ENCODE results near the gene TNS2.
"Not testable (repeated sequence)": the region's sequence is repeated elsewhere in the genome, so short reads cannot be mapped to it uniquely, and the experiment has no call there.

TNS2 gene

DNA sequence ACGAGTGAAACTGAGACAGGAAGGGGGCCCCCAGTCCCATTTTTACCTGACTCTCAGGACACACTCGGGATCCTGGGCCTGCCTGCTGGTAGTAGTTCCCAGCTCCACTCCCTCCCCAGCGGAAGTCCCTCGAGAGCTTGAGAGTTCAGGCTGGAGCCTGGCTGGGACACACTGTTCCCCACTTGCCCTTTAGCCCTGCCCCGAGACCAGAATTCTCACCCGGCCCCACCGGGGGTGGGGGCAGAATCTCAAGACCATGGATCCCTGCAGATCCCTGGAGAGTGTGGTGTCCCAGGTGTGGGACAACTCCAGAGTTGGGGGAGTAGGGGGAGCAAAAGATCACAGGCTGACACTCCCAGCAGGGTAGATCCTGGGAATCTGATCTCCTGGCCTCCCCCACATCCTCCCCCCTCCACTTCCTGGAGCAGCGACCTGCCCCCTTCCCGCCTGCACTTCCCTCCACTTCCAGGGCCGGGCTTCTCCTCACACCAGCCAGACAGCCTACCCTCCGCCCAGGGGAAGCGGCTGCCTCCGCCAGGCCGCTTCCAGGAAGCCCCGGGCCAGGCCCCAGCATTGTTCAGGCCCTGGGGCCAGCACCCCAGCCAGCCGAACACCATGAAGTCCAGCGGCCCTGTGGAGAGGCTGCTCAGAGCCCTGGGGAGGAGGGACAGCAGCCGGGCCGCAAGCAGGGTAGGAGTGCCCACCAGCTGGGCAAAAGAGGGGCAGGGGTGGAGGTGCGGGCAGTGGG lies at the start of gene TNS2:
TSS of gene TNS2 (plus strand) at position 495 of the 748 bp plus-strand sequence. CDS start at position 616, 121 bp downstream.
- peak; percentile 77 for DNase-seq

GRCh38 chr12:53004178-53004577 lies 45.7 kb upstream of the TNS2 start:
- peak; percentile 51 for DNase-seq

DNA sequence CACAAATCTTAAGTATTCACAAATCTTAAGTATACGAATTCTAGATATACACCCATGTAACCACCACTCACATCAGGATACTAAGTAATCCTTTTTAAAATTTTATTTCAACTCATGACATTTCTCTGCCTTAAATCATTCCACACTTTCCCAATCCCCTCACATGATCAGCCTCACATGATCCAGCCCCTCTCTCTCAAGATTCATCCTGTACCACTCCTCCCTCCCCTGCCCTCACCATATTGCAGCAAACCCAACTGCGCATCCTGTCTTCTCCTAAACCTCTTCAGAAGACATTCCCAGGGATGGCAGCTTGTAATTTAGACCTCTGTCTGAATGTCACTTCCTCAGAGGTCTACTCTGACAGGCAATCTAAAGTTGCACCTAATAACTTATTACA lies 45.3 kb upstream of the TNS2 start:
- DNase-seq = no peak

GRCh38 chr12:53005215-53005985 lies 44.5 kb upstream of the TNS2 start:
- DNase-seq = no peak

GRCh38 chr12:53005986-53006809 lies 43.7 kb upstream of the TNS2 start, which contains the start of gene EIF4B:
EIF4B (plus strand) TSS chr12:53006456; CDS start chr12:53006484, 28 bp downstream.
- DNase-seq = peak; percentile 100

DNA sequence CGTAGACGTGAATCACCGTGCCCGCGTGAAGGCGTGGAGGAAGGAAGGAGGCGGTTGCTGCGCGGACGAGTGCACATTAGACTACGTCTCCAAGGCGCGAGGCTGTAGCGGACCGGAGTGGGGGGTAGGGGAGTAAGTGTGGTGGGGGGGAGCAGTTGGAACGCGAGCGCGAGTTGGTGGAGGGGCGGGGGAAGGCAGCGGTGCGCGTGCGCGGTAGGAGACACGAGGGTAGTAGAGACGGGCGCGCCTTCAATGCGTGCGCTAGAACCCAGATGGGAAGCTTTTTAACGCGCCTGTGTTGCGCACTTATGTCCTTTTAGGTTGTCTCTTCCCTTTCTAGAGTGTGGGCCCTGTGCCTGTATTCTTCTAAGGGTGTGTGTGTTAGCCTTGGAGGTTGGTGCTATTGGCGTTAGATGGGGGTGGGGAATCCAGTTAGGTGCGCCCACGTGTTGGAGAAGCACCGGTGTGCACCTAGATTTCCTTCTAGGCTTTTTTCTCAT lies 43.0 kb upstream of the TNS2 start:
- peak; percentile 83 for DNase-seq

- no peak for DNase-seq
These were observed 42.5 kb upstream of the TNS2 start for GRCh38 chr12:53007343-53007742.

- DNase-seq = not testable (repeated sequence)
These were observed 41.1 kb upstream of the TNS2 start for GRCh38 chr12:53008760-53009159.

- DNase-seq = no peak
These were observed 38.9 kb upstream of the TNS2 start for GRCh38 chr12:53010955-53011354.

GRCh38 chr12:53011889-53012288 lies 38.0 kb upstream of the TNS2 start:
- no peak for DNase-seq

DNA sequence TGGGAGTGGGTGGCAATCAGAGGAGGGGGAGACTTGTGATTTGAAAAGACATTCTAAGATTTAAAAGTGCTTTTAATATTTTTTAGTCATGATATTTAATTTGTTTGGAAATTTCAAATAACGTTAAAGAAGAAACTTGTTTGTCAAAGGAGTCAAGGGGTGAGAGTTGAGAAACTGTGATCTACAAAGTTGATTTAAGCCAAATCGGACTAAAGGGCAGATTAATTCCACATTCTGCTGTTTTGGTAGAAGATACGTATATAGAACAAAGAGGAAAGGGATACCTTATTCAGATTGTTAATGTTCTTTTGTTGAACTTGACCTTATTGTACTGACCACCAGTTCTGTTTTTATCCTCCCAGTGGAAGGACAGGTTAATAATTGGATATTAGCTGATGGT lies 36.9 kb upstream of the TNS2 start:
- DNase-seq = no peak

DNA sequence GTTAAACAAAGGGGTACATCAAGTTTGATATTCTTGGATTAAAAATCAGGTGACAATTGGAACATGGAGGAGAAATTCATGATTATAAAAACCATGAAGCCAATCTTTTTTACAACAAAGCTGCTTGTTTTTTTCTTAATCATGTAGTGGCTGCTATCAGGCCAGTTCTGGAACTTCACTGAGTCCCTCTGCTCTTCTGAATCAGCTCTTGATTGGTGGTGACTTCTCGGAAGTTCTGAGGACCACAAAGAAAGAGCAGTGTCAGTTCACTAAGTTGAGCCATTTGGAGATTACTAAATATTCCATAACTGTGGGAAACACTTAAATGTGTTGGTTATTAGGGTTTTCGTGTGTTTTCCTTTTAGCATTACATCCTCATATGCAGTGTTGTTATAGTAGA lies 35.2 kb upstream of the TNS2 start:
- no peak for DNase-seq

DNA sequence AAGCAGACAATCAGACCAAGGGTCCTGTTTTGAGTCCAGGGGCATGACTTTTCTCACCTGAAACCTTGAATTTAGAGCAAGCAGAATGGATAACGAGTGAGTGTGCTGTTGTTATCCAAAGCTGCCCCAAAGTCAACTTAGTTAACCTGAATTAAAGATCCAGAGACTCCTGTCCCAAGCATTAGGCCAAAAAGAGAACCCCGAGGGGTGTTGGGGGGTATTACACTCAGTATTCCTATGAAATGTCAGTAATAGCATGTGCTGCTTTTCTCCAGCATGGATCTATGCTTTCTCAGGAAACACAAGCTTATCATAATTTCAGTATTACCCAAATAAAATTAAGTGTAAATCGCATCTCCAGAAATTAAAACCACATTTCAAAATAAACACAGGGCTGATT lies 24.6 kb upstream of the TNS2 start:
- DNase-seq = no peak

DNA sequence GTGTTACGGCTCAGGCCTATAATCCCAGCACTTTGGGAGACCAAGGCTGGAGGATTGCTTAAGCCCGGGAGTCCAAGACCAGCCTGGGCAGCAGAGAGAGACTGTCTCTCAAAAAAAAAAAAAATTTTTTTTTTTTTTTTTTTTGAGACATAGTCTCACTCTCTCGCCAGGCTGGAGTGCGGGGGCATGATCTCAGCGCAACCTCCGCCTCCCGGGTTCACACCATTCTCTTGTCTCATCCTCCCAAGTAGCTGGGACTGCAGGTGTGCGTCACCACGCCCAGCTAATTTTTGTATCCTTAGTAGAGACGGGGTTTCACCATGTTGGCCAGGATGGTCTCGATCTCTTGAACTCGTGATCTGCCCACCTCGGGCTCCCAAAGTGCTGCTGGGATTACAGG lies 22.9 kb upstream of the TNS2 start:
- not testable (repeated sequence) for DNase-seq

DNA sequence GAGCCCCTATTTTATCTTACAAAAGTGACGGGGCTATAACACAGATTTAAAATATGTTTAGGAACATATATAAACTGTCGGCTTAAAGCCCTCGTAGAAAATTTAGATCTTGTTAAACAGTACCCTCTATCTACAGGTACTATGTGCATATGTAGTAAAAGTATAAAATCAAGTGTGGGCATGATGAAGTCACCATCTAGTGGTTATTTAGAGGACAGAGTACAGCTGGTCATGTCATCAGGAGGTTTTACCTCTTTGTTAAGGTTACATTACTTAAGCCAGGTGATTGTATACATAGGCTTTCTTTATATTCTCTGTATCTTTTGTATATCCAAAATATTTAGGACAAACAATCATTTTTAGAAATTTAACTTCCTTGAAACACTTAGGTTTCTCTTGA lies 18.2 kb upstream of the TNS2 start:
- no peak for DNase-seq

GRCh38 chr12:53033832-53034231 lies 16.0 kb upstream of the TNS2 start:
- DNase-seq = not testable (repeated sequence)

GRCh38 chr12:53034459-53034858 lies 15.4 kb upstream of the TNS2 start:
- no peak for DNase-seq

DNA sequence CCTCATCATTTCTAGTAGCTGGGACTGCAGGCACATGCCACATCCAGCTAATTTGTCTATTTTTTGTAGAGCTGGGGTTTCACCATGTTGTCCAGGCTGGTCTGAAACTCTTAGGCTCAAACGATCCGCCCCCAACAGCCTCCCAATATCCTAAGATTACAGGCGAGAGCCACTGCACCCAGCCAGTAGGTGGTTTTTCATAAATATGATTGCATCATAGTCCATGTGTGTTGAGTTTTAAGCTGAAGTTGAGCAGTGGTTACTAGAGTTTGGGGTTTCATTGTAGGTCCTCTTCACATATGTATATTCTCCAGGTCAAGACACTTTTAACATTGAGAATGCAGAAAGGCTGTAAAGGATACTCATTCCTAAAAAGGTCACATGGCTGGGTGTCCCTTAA lies 13.1 kb upstream of the TNS2 start:
- no peak for DNase-seq

DNA sequence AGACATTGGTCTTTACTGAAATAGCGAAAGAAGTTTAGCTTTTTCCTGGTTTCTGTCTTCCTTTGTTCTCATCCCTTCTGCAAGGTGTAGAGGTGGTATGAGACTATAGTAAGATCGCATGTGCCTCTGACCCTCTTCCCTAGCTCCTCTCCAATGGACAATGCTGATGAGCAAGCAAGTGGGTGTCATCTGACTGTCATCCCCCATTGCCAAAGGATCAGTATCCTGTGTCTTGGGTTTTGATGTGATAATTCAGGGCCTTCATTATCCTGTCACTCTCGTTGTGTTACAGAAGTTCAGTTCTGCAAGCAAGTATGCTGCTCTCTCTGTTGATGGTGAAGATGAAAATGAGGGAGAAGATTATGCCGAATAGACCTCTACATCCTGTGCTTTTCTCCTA lies 10.0 kb upstream of the TNS2 start:
- DNase-seq = no peak

DNA sequence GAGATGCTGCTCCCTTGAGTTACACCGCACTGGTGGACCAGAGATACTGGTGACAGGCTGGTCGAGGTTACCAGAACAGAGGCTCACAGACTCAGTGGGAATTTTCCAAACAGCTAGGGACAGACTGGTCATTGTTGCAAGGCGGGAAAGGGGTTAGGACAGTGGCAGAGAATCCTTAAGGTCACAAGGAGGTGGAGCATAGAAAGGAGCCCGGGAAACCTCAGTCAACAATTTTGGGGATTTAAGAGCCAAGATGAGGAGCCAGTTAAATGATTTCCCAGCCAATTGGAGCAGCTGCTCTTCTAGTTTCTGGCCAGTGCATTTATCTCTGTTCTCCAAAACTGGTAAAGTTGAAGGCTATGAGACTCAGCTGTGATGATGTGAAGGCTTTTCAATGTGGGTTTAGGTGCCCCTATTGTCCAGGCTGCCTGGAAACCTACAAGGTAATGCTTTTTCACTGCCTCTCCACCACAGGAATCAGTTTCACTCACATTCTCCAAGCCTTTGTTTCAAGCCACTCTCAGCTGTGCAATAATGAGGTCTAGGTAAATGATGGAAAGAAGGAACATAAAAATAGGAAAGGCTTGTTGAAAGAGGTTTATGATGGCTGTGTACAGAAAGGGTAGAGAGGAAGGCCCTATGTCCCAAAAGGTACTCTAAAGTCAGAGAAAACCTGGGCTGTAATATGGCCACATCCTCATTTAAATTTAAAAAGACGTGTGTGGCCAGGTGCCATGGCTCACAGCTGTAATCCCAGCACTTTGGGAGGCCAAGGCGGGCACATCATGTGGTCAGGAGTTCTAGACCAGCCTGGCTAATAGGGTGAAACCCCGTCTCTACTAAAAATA lies 7.0 kb upstream of the TNS2 start:
- no peak for DNase-seq

GRCh38 chr12:53044052-53044581 lies 5.7 kb upstream of the TNS2 start:
- DNase-seq = no peak

Data from NCI-H226 (cell line).